ENCODE results near the gene FAM53B. TPM values are rescaled to one million over a fixed set of nuclear protein-coding genes. Genes with fewer than 3 reads are reported as not detected.

Gene FAM53B
- total RNA-seq, 2 experiments from 2014 or later: 56.6 to 58.5 TPM

GRCh38 chr10:124748953-124749645 is 4.9 kb upstream of the FAM53B start:
- Histone ChIP-seq H3K4me3 (ENCODE audit: low read depth, low read length, poor library complexity, severe bottlenecking) (no peak overlapping the region), H3K9me2 (ENCODE audit: insufficient read depth, low read length) (no peaks in the 10 kb centered on the region), H3K9me3 (ENCODE audit: low read length) (no peaks in the 10 kb centered on the region), H3K79me2 (ENCODE audit: insufficient read depth, low read depth, low read length) (peaks cover 5% of the 10 kb centered on the region; the same call in 1 of the 2 replicates), H3K36me3 (ENCODE audit: insufficient read depth, low read length) (peaks cover 34% of the 10 kb centered on the region), H2AFZ (ENCODE audit: low read length) (no peak overlapping the region), H4K20me1 (ENCODE audit: insufficient read depth, low read length) (no peaks in the 10 kb centered on the region), H3K4me2 (ENCODE audit: low read length) (no peak overlapping the region), H3K27ac (ENCODE audit: low read depth, low read length, poor library complexity, severe bottlenecking) (no peak overlapping the region), H3K4me1 (ENCODE audit: insufficient read depth, low read length, poor library complexity, severe bottlenecking) (peaks cover 16% of the 10 kb centered on the region)
- intact Hi-C loops (cut with micrococcal nuclease; ENCODE audit: unreplicated experiment): no loop called here
- POLR2A ChIA-PET: interaction anchor here (0.6 to 2.3 kb wide), 9 partner anchors 8 to 319 kb away, joined by 3 to 16 read pairs (median 4); partner anchors contain the start of gene EEF1AKMT2
- DNase-seq (ENCODE audit: low spot score): no peak
- no TSS peak for BruUV-seq (replicated peaks)
- no peak for TF ChIP-seq EZH2phosphoT487 (IDR thresholded peaks at IDR 0.05; ENCODE audit: borderline replicate concordance, low read depth, low read length)
- no peak for TF ChIP-seq CTCF (conservative IDR thresholded peaks at IDR 0.05; ENCODE audit: low read length)
- CTCF ChIA-PET (ENCODE audit: unreplicated experiment): interaction anchor here (5.1 kb wide), 1 partner anchor 214 kb away, joined by 22 read pairs; no protein-coding TSS in a partner anchor

GRCh38 chr10:124748166-124748565 is 4.0 kb upstream of the FAM53B start:
- Histone ChIP-seq H3K9me3 (ENCODE audit: low read length) (no peaks in the 10 kb centered on the region), H3K4me3 (ENCODE audit: low read depth, low read length, poor library complexity, severe bottlenecking) (no peak overlapping the region), H4K20me1 (ENCODE audit: insufficient read depth, low read length) (no peaks in the 10 kb centered on the region), H3K79me2 (ENCODE audit: insufficient read depth, low read depth, low read length) (peaks cover 11% of the 10 kb centered on the region), H3K27ac (ENCODE audit: low read depth, low read length, poor library complexity, severe bottlenecking) (no peak overlapping the region), H3K36me3 (ENCODE audit: insufficient read depth, low read length) (peaks cover 25% of the 10 kb centered on the region; the same call in 1 of the 2 replicates), H3K4me2 (ENCODE audit: low read length) (no peak overlapping the region), H3K4me1 (ENCODE audit: insufficient read depth, low read length, poor library complexity, severe bottlenecking) (peaks cover 16% of the 10 kb centered on the region), H2AFZ (ENCODE audit: low read length) (no peak overlapping the region), H3K9me2 (ENCODE audit: insufficient read depth, low read length) (no peaks in the 10 kb centered on the region)
- no TSS peak for BruUV-seq (replicated peaks)
- no peak for DNase-seq (ENCODE audit: low spot score)
- TF ChIP-seq CTCF (conservative IDR thresholded peaks at IDR 0.05; ENCODE audit: low read length): no peak
- TF ChIP-seq EZH2phosphoT487 (IDR thresholded peaks at IDR 0.05; ENCODE audit: borderline replicate concordance, low read depth, low read length): no peak
- ChIA-PET CTCF (ENCODE audit: unreplicated experiment) (interaction anchor here (5.1 kb wide), 1 partner anchor 213 kb away, joined by 22 read pairs; no protein-coding TSS in a partner anchor), POLR2A (interaction anchor here (1.0 to 2.3 kb wide), 5 partner anchors 9 to 216 kb away, joined by 3 to 16 read pairs (median 4); partner anchors contain the start of gene EEF1AKMT2)
- intact Hi-C loops (cut with micrococcal nuclease; ENCODE audit: unreplicated experiment): no loop called here

- ChIA-PET POLR2A (interaction anchor here (1.0 to 2.3 kb wide), 5 partner anchors 10 to 235 kb away, joined by 3 to 16 read pairs (median 4); no protein-coding TSS in a partner anchor), CTCF (ENCODE audit: unreplicated experiment) (interaction anchor here (0.5 to 5.1 kb wide), 2 partner anchors 50 to 212 kb away, joined by 4 to 22 read pairs; no protein-coding TSS in a partner anchor)
- Histone ChIP-seq H3K9me2 (ENCODE audit: insufficient read depth, low read length) (no peaks in the 10 kb centered on the region), H4K20me1 (ENCODE audit: insufficient read depth, low read length) (no peaks in the 10 kb centered on the region), H2AFZ (ENCODE audit: low read length) (no peak overlapping the region), H3K36me3 (ENCODE audit: insufficient read depth, low read length) (peaks cover 25% of the 10 kb centered on the region; the same call in 1 of the 2 replicates), H3K4me3 (ENCODE audit: low read depth, low read length, poor library complexity, severe bottlenecking) (no peak overlapping the region), H3K27ac (ENCODE audit: low read depth, low read length, poor library complexity, severe bottlenecking) (no peak overlapping the region), H3K79me2 (ENCODE audit: insufficient read depth, low read depth, low read length) (peaks cover 15% of the 10 kb centered on the region), H3K9me3 (ENCODE audit: low read length) (no peaks in the 10 kb centered on the region), H3K4me1 (ENCODE audit: insufficient read depth, low read length, poor library complexity, severe bottlenecking) (peaks cover 16% of the 10 kb centered on the region), H3K4me2 (ENCODE audit: low read length) (no peak overlapping the region)
- DNase-seq (ENCODE audit: low spot score): no peak
- TF ChIP-seq EZH2phosphoT487 (IDR thresholded peaks at IDR 0.05; ENCODE audit: borderline replicate concordance, low read depth, low read length): no peak
- TF ChIP-seq CTCF (conservative IDR thresholded peaks at IDR 0.05; ENCODE audit: low read length): no peak
- no TSS peak for BruUV-seq (replicated peaks)
- intact Hi-C loops (cut with micrococcal nuclease; ENCODE audit: unreplicated experiment): no loop called here
Measured at GRCh38 chr10:124747745-124748144, 3.6 kb upstream of the FAM53B start.
